Activated T-helper 2 cell treated with anti-CD3 and anti-CD28 coated beads, Interferon-gamma antibody, Interleukin-2, Interleukin-4, amounts not matched to agents 10 μg/mL and 5 μg/mL and 100 μg/mL, durations not matched to agents 14 hours and 24 hours and 36 hours (primary cell): ENCODE results near the gene NUP160. TPM values are rescaled to one million over a fixed set of nuclear protein-coding genes. Genes with fewer than 3 reads are reported as not detected.

Experiments used
- total RNA-seq: library from RNA; stranded (reverse); gene quantifications from 2 replicates; pipeline ENCODE4 v1.2.3, GENCODE V29; 2022

Gene NUP160
- total RNA-seq, 1 donor from 2014 or later, result 81.2 TPM

Other genes with a start within 250 kb of the NUP160 start
- 124 and 131 TPM in 2 replicates for gene MTCH2, start 205.8 kb downstream of the NUP160 start, total RNA-seq
- 3.6 and 5.1 TPM in 2 replicates for gene AGBL2, start 133.0 kb downstream of the NUP160 start, total RNA-seq
- 140 and 141 TPM in 2 replicates for gene FNBP4, start 81.0 kb downstream of the NUP160 start, total RNA-seq
- gene PTPRJ, start 132.2 kb upstream of the NUP160 start, total RNA-seq, result 50.9 and 53.2 TPM in 2 replicates